Neutrophil (primary cell): ENCODE results near the gene BCAS3.

Experiments used
- H3K27ac ChIP-seq: fragments of 200-600 bp; sonication (generic); 2 replicates; pipeline ENCODE4 v1.5.1; 2016; ENCODE audit warnings: mild to moderate bottlenecking, moderate library complexity
- H3K27me3 ChIP-seq: fragments of 200-600 bp; sonication (generic); 2 replicates; pipeline ENCODE4 v1.6.0; 2016; ENCODE audit warnings: mild to moderate bottlenecking
- H3K36me3 ChIP-seq: fragments of 200-600 bp; sonication (generic); 2 replicates; pipeline ENCODE4 v1.5.1; 2017
- H3K4me1 ChIP-seq, 2 experiments: fragments of 200-600 bp in 1 of 2; sonication (generic) in 1 of 2; 1 replicate in 1 of 2; 2 replicates in 1 of 2; pipeline versions ENCODE4 v1.5.1 to v1.6.1; 2013 to 2016; ENCODE audit warnings: low read depth in 1 of 2, low read length in 1 of 2, mild to moderate bottlenecking in 1 of 2, moderate library complexity in 1 of 2; ENCODE audit not compliant: control insufficient read depth in 1 of 2, insufficient read depth in 1 of 2
- H3K4me3 ChIP-seq, 2 experiments: fragments of 200-600 bp in 1 of 2; sonication (generic) in 1 of 2; 1 replicate in 1 of 2; 2 replicates in 1 of 2; pipeline ENCODE4 v1.5.1; 2013 to 2016; ENCODE audit warnings: low read depth in 1 of 2, low read length in 1 of 2, mild to moderate bottlenecking in 1 of 2, moderate library complexity in 1 of 2
- H3K9me3 ChIP-seq: fragments of 200-600 bp; sonication (generic); 2 replicates; pipeline ENCODE4 v1.5.1; 2016
- CTCF ChIP-seq: fragments of 200-600 bp; sonication (generic); IDR thresholded peaks from 2 replicates; pipeline ENCODE4 v1.5.1; 2016; ENCODE audit warnings: antibody characterized with exemption

Gene BCAS3

GRCh38 chr17:60685437-60685836, 7.8 kb downstream of the BCAS3 start:
- no peaks in the 10 kb centered on the region for H3K4me1 ChIP-seq
- TF ChIP-seq CTCF: no peak
- H3K4me3 ChIP-seq: no peak overlapping the region
- peaks cover 73% of the 10 kb centered on the region for H3K36me3 ChIP-seq
- no peaks in the 10 kb centered on the region for H3K27me3 ChIP-seq
- no peaks in the 10 kb centered on the region for H3K9me3 ChIP-seq
- no peak overlapping the region for H3K27ac ChIP-seq

- no peak overlapping the region for H3K4me3 ChIP-seq
- H3K27ac ChIP-seq: no peak overlapping the region
- H3K4me1 ChIP-seq: no peaks in the 10 kb centered on the region
- peaks cover 35% of the 10 kb centered on the region for H3K36me3 ChIP-seq
- no peak for TF ChIP-seq CTCF
- H3K27me3 ChIP-seq: no peaks in the 10 kb centered on the region
- H3K9me3 ChIP-seq: no peaks in the 10 kb centered on the region
Measured at GRCh38 chr17:60695960-60696359, 18.3 kb downstream of the BCAS3 start.

GRCh38 chr17:60699090-60699489, 21.4 kb downstream of the BCAS3 start:
- peaks cover 22% of the 10 kb centered on the region for H3K36me3 ChIP-seq
- H3K9me3 ChIP-seq: no peaks in the 10 kb centered on the region
- H3K4me3 ChIP-seq: no peak overlapping the region
- H3K27me3 ChIP-seq: no peaks in the 10 kb centered on the region
- TF ChIP-seq CTCF: no peak
- H3K27ac ChIP-seq: no peak overlapping the region
- H3K4me1 ChIP-seq: no peaks in the 10 kb centered on the region

GRCh38 chr17:60704170-60704569, 26.5 kb downstream of the BCAS3 start:
- no peaks in the 10 kb centered on the region for H3K4me1 ChIP-seq
- no peaks in the 10 kb centered on the region for H3K9me3 ChIP-seq
- no peak overlapping the region for H3K4me3 ChIP-seq
- no peak for TF ChIP-seq CTCF
- peaks cover 14% of the 10 kb centered on the region for H3K36me3 ChIP-seq
- H3K27me3 ChIP-seq: no peaks in the 10 kb centered on the region
- no peak overlapping the region for H3K27ac ChIP-seq

GRCh38 chr17:60712675-60713074, 35.0 kb downstream of the BCAS3 start:
- Histone ChIP-seq H3K27ac (no peak overlapping the region), H3K4me1 (no peaks in the 10 kb centered on the region), H3K9me3 (no peaks in the 10 kb centered on the region), H3K4me3 (no peak overlapping the region), H3K36me3 (peaks cover 27% of the 10 kb centered on the region), H3K27me3 (no peaks in the 10 kb centered on the region)
- TF ChIP-seq CTCF: no peak

GRCh38 chr17:60713608-60714007, 36.0 kb downstream of the BCAS3 start:
- Histone ChIP-seq H3K4me3 (no peak overlapping the region), H3K36me3 (peaks cover 23% of the 10 kb centered on the region), H3K27ac (no peak overlapping the region), H3K27me3 (no peaks in the 10 kb centered on the region), H3K9me3 (no peaks in the 10 kb centered on the region), H3K4me1 (no peaks in the 10 kb centered on the region)
- TF ChIP-seq CTCF: no peak
